DOHH2 (cell line): ENCODE results near the gene VRK2.

Experiments used
- H3F3A ChIP-seq: fragments of 200-600 bp; sonication (generic), shearing (Covaris generic); 2 replicates; pipeline ENCODE4 v1.6.0; 2016; ENCODE audit warnings: antibody characterized with exemption, mild to moderate bottlenecking; ENCODE audit not compliant: control insufficient read depth, insufficient read depth
- H3K27ac ChIP-seq: fragments of 200-600 bp; sonication (generic); 2 replicates; pipeline ENCODE4 v1.5.1; 2014; ENCODE audit warnings: low read depth, mild to moderate bottlenecking, low read length, moderate library complexity
- H3K27me3 ChIP-seq: fragments of 200-600 bp; sonication (generic); 2 replicates; pipeline ENCODE4 v1.6.1; 2014; ENCODE audit warnings: mild to moderate bottlenecking, low read length, mixed read lengths; ENCODE audit not compliant: control insufficient read depth
- H3K36me3 ChIP-seq: fragments of 200-600 bp; sonication (generic); 2 replicates; pipeline ENCODE4 v1.6.1; 2014; ENCODE audit warnings: mild to moderate bottlenecking, low read length, moderate library complexity, mixed read lengths; ENCODE audit not compliant: control insufficient read depth
- H3K4me1 ChIP-seq: fragments of 200-600 bp; sonication (generic); 2 replicates; pipeline ENCODE4 v1.6.1; 2014; ENCODE audit warnings: mild to moderate bottlenecking, low read length, mixed read lengths; ENCODE audit not compliant: control insufficient read depth
- H3K4me2 ChIP-seq: fragments of 200-600 bp; sonication (generic); 2 replicates; pipeline ENCODE4 v1.6.0; 2014; ENCODE audit warnings: mild to moderate bottlenecking, low read length, moderate library complexity
- H3K4me3 ChIP-seq: fragments of 200-600 bp; sonication (generic); 2 replicates; pipeline ENCODE4 v1.5.1; 2014; ENCODE audit warnings: mild to moderate bottlenecking, low read length, mixed read lengths
- H3K79me2 ChIP-seq: fragments of 200-600 bp; sonication (generic); 2 replicates; pipeline ENCODE4 v1.6.1; 2014; ENCODE audit warnings: mild to moderate bottlenecking, low read length, mixed read lengths; ENCODE audit not compliant: control insufficient read depth
- H3K9me2 ChIP-seq: fragments of 200-600 bp; sonication (generic); replicated peaks from 2 replicates; pipeline ENCODE4 v1.6.1; 2014; ENCODE audit warnings: mild to moderate bottlenecking, low read length, mixed read lengths; ENCODE audit not compliant: control insufficient read depth
- H3K9me3 ChIP-seq: fragments of 200-600 bp; sonication (generic); 2 replicates; pipeline ENCODE4 v1.6.1; 2014; ENCODE audit warnings: antibody characterized with exemption, low read length, mixed read lengths; ENCODE audit not compliant: control insufficient read depth, insufficient read depth
- H4K20me1 ChIP-seq: fragments of 200-600 bp; sonication (generic); 2 replicates; pipeline ENCODE4 v1.6.0; 2014; ENCODE audit warnings: low read depth, mild to moderate bottlenecking, antibody characterized with exemption, low read length, moderate library complexity; ENCODE audit not compliant: control insufficient read depth, insufficient read depth
- CTCF ChIP-seq: fragments of 200-600 bp; sonication (generic); IDR thresholded peaks from one replicate; pipeline ENCODE4 v1.5.1; 2014; ENCODE audit warnings: antibody characterized with exemption, mild to moderate bottlenecking, low read depth, low read length; ENCODE audit not compliant: poor library complexity, severe bottlenecking
- EZH2phosphoT487 ChIP-seq: fragments of 200-600 bp; sonication (generic); IDR thresholded peaks from 2 replicates; pipeline ENCODE4 v1.6.1; 2017; ENCODE audit warnings: borderline replicate concordance, mild to moderate bottlenecking, antibody characterized with exemption, low read length, moderate library complexity, mixed read lengths

Gene VRK2

GRCh38 chr2:58146707-58147106 is 100.1 kb downstream of the VRK2 start:
- Histone ChIP-seq H3K27ac (no peak overlapping the region), H3K27me3 (no peaks in the 10 kb centered on the region), H3K9me2 (no peaks in the 10 kb centered on the region), H3K36me3 (no peaks in the 10 kb centered on the region), H4K20me1 (no peaks in the 10 kb centered on the region), H3K79me2 (no peaks in the 10 kb centered on the region), H3K4me1 (no peaks in the 10 kb centered on the region), H3K9me3 (no peaks in the 10 kb centered on the region), H3K4me2 (no peak overlapping the region), H3F3A (no peaks in the 10 kb centered on the region), H3K4me3 (no peak overlapping the region)
- TF ChIP-seq CTCF = no peak
- no peak for TF ChIP-seq EZH2phosphoT487

GRCh38 chr2:58155160-58155778 is 108.7 kb downstream of the VRK2 start:
- Histone ChIP-seq H3K27ac (no peak overlapping the region), H3K9me3 (no peaks in the 10 kb centered on the region), H3K27me3 (no peaks in the 10 kb centered on the region), H3K79me2 (no peaks in the 10 kb centered on the region), H3K36me3 (peaks cover 35% of the 10 kb centered on the region), H3K9me2 (no peaks in the 10 kb centered on the region), H3K4me2 (no peak overlapping the region), H4K20me1 (no peaks in the 10 kb centered on the region), H3K4me3 (no peak overlapping the region), H3K4me1 (no peaks in the 10 kb centered on the region), H3F3A (no peaks in the 10 kb centered on the region)
- no peak for TF ChIP-seq EZH2phosphoT487

- H3K9me2 ChIP-seq = no peaks in the 10 kb centered on the region
- no peaks in the 10 kb centered on the region for H4K20me1 ChIP-seq
- no peak overlapping the region for H3K4me2 ChIP-seq
- H3K4me3 ChIP-seq = no peak overlapping the region
- H3K4me1 ChIP-seq = no peaks in the 10 kb centered on the region
- H3F3A ChIP-seq = no peaks in the 10 kb centered on the region
- H3K27me3 ChIP-seq = no peaks in the 10 kb centered on the region
- H3K36me3 ChIP-seq = peaks cover 49% of the 10 kb centered on the region
- no peak overlapping the region for H3K27ac ChIP-seq
- TF ChIP-seq CTCF (no peak), EZH2phosphoT487 (no peak)
- H3K79me2 ChIP-seq = no peaks in the 10 kb centered on the region
- no peaks in the 10 kb centered on the region for H3K9me3 ChIP-seq
Measured at GRCh38 chr2:58156780-58157179, 110.2 kb downstream of the VRK2 start.

GRCh38 chr2:58157754-58158153 is 111.1 kb downstream of the VRK2 start:
- TF ChIP-seq CTCF = no peak
- TF ChIP-seq EZH2phosphoT487 = no peak
- no peak overlapping the region for H3K27ac ChIP-seq
- H3K9me3 ChIP-seq = no peaks in the 10 kb centered on the region
- H4K20me1 ChIP-seq = no peaks in the 10 kb centered on the region
- H3K4me1 ChIP-seq = no peaks in the 10 kb centered on the region
- H3K4me3 ChIP-seq = no peak overlapping the region
- H3K36me3 ChIP-seq = peaks cover 59% of the 10 kb centered on the region
- no peaks in the 10 kb centered on the region for H3K79me2 ChIP-seq
- no peaks in the 10 kb centered on the region for H3K9me2 ChIP-seq
- no peak overlapping the region for H3K4me2 ChIP-seq
- no peaks in the 10 kb centered on the region for H3F3A ChIP-seq
- H3K27me3 ChIP-seq = no peaks in the 10 kb centered on the region
